NCI-H2029 treated with DMSO at 0.1 percent for 48 hours (cell line): Measurements from ENCODE around the gene MTERF2.

Experiments
- DNase-seq: peaks from one replicate; lab custom pipeline; 2025; lab: John Stamatoyannopoulos, UW

The MTERF2 gene

GRCh38 chr12:106987846-106988245 lies 900 bp upstream of the MTERF2 start:
- DNase-seq, result no peak

- DNase-seq, result no peak
These were observed 811 bp downstream of the MTERF2 start for GRCh38 chr12:106986135-106986534.

- no peak for DNase-seq
These were observed 1.5 kb downstream of the MTERF2 start for GRCh38 chr12:106985479-106985878.

DNA sequence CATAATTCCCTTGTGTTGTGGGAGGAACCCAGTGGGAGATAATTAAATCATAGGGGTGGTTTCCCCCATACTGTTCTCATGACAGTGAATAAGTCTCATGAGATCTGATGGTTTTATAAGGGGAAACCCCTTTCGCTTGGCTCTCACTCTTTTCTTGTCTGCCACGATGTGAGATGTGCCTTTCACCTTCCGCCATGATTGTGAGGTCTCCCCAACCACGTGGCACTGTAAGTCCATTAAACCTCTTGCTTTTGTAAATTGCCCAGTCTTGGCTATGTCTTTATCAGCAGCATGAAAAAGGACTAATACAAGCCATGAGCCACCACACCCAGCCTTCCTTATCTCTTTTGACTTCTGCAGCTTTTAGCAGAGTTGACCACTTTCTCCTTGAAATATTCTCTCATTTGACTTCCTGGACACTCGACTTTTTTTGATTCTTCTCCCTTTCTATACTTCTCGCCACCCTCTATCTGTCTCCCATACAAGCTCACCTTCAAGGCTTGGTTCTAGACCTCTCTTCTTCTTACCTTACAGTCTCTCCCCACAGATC lies 2.3 kb downstream of the MTERF2 start:
- DNase-seq, result no peak

DNA sequence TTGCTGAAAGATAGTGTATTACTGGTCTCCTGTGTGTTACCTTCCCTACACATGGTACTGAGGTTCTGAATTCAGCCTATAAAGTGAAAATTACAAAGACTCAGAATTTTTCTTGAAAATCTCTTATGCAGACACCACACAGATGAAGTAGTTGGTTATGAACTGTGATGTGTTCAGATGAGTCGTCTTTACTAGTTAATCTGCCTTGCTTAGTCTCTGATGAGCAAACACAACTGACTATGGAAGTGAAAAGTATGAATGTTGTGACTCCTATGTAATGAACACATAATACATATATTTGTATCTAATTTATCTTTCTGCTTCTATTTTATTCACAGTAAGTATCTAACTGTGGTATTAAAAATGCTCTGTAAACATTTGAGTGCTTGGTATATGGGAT lies 4.7 kb downstream of the MTERF2 start:
- DNase-seq, result no peak

DNA sequence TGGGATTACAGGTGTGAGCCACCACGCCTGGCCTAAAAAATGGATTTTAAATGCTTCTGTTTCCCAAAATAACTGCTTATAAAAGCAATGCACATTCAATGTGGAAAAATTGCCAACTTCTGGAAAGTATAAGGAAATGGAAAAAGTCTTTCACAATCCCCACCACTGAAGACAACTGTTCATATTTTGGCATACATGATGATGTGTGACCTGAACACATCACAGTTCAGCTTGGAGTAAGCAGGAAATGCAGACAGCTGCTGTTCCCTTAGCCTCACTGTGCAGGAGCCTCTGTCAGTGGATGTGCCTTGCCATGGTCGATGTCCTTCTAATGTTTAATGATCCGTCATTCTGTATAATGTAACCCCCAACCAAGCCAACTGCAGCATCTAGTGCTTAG lies 5.2 kb downstream of the MTERF2 start:
- no peak for DNase-seq

- no peak for DNase-seq
These were observed 6.0 kb downstream of the MTERF2 start for GRCh38 chr12:106980944-106981343.

DNA sequence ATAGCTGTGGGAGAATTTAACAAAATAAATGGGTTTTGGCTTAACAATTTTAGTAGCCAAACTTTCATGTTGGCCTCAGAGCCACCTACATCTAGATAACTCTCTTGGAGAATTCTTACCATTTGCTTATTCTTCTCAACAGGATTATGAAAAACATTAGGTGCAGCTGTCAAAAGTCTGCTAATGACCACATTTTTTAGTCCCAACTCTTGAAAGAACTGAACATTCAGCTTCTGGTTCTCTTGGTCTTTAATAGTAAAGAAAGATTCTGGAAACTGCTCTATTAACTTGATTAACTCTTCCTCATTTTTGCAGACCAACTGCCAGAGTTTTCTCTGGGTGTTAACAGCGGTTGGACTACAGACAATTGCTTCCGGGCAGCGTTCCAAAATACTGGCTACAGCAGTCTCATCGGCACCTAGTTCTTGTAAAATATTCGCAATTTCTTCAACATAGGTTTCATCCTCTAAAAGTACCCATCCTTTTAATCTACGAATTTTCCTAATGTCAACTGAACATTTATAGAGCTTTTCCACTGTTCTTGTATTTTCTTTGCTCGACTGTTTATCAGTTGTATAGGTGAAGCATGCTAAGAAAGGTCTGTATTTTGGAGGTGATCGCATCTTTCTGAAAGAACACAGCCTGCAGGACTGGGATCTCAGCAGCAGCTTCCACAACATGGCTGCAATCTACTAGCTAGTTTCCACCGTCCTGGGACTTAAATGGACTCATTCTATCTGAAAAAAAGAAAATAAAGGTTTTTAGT lies 8.7 kb downstream of the MTERF2 start:
- peak; percentile 56 for DNase-seq

DNA sequence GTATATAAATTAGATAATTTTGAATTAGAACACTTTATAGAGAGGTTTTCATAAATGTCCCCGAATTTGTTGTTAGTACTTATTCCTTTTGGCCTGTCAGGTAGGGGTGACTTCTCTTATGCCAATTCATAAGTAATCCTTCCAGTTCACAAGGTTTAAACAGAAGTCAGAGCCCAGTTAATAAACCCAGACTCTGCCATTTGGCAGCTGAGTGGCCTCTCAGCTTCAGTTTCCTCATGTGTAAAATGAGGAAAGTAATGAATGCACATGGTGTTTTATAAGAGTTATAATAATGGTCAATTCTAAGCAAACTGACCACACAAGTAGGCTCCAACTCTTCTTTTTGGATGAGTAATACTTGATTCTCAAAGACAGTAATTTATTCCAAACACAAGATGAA lies 10.3 kb downstream of the MTERF2 start:
- no peak for DNase-seq

DNA sequence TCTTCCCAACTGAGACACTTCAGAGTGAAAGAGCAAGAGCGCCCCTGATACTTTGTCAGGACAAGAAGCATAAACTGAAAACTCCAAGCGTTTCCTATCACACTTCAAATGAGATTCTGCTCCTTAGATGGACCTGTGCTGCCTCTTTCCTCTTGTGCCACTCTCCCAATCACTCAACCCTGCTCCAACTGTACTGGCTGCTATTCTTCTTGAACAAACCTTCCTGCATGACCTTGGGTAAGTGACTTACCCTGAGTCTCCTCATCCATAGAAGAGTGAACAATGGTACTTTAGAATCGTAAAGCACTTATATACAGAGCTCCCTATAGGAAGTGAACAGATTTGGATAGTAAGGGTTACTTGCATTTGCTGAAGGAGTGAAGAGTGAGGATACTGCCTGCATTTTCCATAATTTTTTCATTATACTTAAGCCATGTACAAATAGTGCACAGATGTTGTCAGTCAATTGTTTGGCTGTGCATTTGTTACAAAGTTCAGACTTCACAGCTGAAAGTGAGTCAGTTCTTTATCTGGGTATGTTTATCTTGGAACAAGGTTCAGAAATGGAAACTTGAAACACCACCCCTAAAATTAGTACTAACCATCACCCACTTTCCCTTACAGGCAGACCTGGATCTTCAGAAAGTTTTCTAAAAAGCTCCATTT lies 10.8 kb downstream of the MTERF2 start:
- no peak for DNase-seq

- no peak for DNase-seq
These were observed 11.8 kb downstream of the MTERF2 start for GRCh38 chr12:106975098-106975497.

- DNase-seq, result peak; percentile 21
These were observed 12.4 kb downstream of the MTERF2 start for GRCh38 chr12:106974511-106974910.

- DNase-seq, result no peak
These were observed 13.4 kb downstream of the MTERF2 start for GRCh38 chr12:106973545-106973944.

DNA sequence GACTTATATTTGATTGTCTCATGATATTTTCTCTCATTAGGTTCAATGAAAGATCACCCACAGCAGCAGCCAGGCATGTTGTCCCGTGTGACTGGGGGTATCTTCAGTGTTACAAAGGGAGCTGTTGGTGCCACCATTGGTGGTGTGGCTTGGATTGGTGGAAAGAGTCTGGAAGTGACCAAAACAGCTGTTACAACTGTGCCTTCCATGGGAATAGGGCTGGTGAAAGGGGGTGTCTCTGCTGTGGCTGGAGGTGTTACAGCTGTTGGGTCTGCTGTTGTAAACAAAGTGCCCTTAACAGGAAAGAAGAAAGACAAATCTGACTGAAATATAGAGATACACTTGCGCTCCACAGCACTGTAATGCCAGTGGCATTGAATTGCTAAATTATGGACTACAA lies 15.9 kb downstream of the MTERF2 start:
- no peak for DNase-seq

DNA sequence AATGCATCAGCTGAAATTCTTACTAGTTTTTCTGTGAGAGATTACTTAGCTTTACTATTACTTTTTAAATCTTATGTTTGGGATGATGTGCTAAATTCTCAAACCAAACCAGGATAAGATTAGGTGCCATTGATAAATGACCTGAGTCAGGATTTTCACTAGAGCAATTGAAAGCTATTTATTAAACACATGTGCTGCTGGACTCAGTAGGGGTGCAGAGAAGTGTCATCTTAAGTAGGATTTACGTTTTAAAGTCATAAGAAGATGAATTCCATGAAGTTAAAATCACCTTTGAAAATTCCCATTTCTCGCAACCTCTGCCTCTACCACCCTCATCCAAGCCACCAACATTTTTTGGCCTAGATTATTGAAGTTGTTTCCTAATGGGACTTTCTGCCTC lies 22.4 kb downstream of the MTERF2 start:
- DNase-seq, result no peak

- no peak for DNase-seq
These were observed 24.7 kb downstream of the MTERF2 start for GRCh38 chr12:106962286-106962685.

DNA sequence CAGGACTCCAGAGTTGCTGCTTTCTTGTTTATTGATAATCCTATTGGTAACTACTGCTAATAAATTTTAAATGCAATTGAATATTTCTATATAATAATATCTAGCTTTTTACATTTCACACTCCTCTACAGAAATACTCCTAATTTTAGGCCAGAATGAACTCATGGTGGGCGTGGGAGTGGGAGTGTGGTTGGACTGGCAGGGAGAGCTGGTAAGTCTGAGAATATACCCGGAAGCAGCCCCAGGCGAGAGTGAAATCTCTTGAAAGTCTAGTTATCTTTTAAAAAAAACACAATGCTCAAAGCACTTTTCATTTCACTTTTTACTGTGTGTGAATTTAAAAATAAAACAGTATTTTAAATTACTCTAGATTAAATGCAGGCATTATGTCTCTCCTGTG lies 26.5 kb downstream of the MTERF2 start:
- no peak for DNase-seq

DNA sequence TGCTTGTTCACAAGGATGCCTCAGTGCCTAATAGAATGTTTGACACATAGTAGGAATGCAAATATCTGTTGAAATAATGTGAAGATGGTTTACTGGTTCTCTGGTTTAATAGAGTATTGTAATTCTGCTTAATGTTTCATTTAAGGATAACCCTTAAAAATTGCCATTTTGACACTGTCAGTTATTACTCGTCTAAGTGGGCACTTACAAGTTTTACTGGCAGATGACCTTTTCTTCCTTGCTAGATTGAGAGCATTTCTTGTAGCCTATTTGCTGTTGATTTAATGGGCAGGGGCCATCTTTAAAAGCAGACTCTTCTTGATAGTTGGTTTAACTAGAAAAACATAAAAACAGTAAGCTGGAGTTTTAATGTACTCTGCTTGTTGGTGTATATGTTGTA lies 29.4 kb downstream of the MTERF2 start:
- DNase-seq, result no peak

DNA sequence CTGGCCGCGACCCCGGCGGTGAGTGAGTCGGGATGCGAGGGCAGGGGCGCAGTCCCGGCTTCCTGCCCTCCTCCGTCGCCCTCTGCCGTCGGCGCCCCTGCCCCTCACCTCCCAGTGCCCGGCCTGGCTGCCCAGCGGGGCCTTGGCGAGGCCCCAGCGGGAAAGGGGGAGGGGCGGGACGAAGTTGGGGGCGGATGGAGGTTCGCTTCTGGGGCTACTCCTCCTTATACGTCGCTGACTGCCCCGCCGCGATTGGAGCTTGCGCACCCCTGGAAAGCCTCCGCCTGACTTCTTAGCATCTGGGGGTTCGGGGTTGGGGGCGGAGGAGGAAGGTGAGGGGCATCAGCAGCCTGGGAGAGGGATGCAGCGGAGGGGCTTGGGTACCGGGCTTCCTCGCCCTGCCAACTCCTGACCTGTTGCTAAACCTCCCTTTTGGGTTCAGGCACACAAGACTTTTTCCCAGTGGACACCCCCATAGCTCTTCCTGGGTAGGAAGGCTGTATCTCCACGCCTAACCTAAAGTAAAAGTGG lies 30.8 kb downstream of the MTERF2 start:
- DNase-seq, result no peak

GRCh38 chr12:106955377-106956047 lies 31.4 kb downstream of the MTERF2 start, which contains the start of gene TMEM263:
TSS of gene TMEM263 (plus strand) at chr12:106955907. CDS start at chr12:106967117, 11,210 bp downstream.
- DNase-seq, result peak; percentile 68

DNA sequence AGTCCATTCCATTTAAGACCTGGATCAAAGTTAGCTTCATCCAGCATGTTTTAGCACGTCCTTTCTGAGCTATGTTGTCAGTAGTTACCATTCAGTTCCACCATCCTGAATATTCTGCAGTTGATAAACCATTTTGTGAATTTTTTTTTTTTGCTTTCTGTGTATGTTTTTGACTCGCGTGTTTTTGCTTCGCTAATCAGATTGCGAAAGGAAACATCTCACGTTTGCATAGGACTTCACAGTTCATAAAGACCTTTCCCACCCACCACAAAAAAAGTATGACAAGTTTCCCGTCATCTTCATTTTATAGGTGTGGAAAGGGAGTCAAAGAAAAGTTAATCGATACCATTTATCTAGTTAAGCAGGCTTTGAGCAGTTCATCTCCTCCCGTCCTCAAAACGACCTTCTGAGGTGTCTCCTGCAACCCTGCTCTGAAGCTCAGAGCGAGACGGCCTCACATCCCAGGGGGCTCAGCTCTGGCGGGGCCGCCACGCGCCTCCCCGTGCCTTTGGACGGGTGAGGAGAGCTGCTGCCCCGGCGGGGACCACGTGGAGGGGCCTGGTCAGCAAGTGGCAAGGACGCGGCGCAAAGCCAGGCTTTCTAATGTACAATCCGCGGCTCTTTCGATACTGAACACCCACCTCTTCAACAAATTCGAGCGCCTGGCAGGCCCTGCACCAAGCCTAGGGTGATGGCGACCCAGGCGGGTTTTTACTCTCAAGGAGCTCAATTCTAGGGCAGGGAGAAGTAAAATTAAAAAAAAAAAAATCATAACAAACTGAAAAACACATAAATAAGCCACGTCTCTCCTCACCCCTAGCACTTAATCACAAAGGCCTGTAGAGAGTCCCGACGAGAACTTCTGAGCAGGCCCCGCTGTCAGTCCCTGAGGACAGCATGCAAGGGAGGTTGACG lies 32.2 kb downstream of the MTERF2 start:
- DNase-seq, result no peak
